ENCODE data around the gene TBC1D2B.
"Not testable (repeated sequence)": the region's sequence is repeated elsewhere in the genome, so short reads cannot be mapped to it uniquely, and the experiment has no call there.

Gene TBC1D2B

GRCh38 chr15:77988347-77989295, 88.9 kb downstream of the TBC1D2B start:
- DNase-seq (ENCODE audit: low read depth) = no peak

GRCh38 chr15:77987765-77988136, 89.8 kb downstream of the TBC1D2B start:
- DNase-seq (ENCODE audit: low read depth) = not testable (repeated sequence)

GRCh38 chr15:77986891-77987764, 90.4 kb downstream of the TBC1D2B start:
- DNase-seq (ENCODE audit: low read depth) = no peak

- no peak for DNase-seq (ENCODE audit: low read depth)
Observed at GRCh38 chr15:77985931-77986480, 91.5 kb downstream of the TBC1D2B start.

GRCh38 chr15:77985031-77985930, 92.2 kb downstream of the TBC1D2B start:
- DNase-seq (ENCODE audit: low read depth) = no peak

- no peak for DNase-seq (ENCODE audit: low read depth)
Observed at GRCh38 chr15:77984446-77984861, 93.1 kb downstream of the TBC1D2B start.

- DNase-seq (ENCODE audit: low read depth) = no peak
Observed at GRCh38 chr15:77983708-77984445, 93.6 kb downstream of the TBC1D2B start.

GRCh38 chr15:77983091-77983707, 94.3 kb downstream of the TBC1D2B start:
- DNase-seq (ENCODE audit: low read depth) = no peak

- DNase-seq (ENCODE audit: low read depth) = no peak
Observed at GRCh38 chr15:77982127-77982490, 95.4 kb downstream of the TBC1D2B start.

- DNase-seq (ENCODE audit: low read depth) = no peak
Observed at GRCh38 chr15:77981281-77982126, 96.0 kb downstream of the TBC1D2B start.

GRCh38 chr15:77980674-77981073, 96.8 kb downstream of the TBC1D2B start:
- DNase-seq (ENCODE audit: low read depth) = not testable (repeated sequence)

GRCh38 chr15:77980098-77980497, 97.4 kb downstream of the TBC1D2B start:
- DNase-seq (ENCODE audit: low read depth) = no peak

- DNase-seq (ENCODE audit: low read depth) = not testable (repeated sequence)
Observed at GRCh38 chr15:77979157-77979556, 98.4 kb downstream of the TBC1D2B start.

- DNase-seq (ENCODE audit: low read depth) = not testable (repeated sequence)
Observed at GRCh38 chr15:77978759-77979145, 98.8 kb downstream of the TBC1D2B start.

- DNase-seq (ENCODE audit: low read depth) = not testable (repeated sequence)
Observed at GRCh38 chr15:77977903-77978758, 99.4 kb downstream of the TBC1D2B start.

- DNase-seq (ENCODE audit: low read depth) = not testable (repeated sequence)
Observed at GRCh38 chr15:77976760-77977525, 100.6 kb downstream of the TBC1D2B start.

GRCh38 chr15:77976095-77976450, 101.4 kb downstream of the TBC1D2B start:
- not testable (repeated sequence) for DNase-seq (ENCODE audit: low read depth)
